Tibial nerve (tissue), 4 donors: ENCODE results near the gene PLXDC1.

Experiments used
- EP300 ChIP-seq, 2 donors: sonication (generic); formaldehyde crosslinking; IDR thresholded peaks; one replicate each; pipeline ENCODE4 v1.6.1; 2017; ENCODE audit warnings: antibody characterized with exemption in 2 of 2, mild to moderate bottlenecking in 1 of 2
- POLR2A ChIP-seq, 2 donors: fragments of 450-650 bp; IDR thresholded peaks; one replicate each; pipeline ENCODE4 v1.6.1; 2017; ENCODE audit warnings: antibody characterized with exemption in 2 of 2, mild to moderate bottlenecking in 2 of 2, moderate library complexity in 2 of 2
- TF ChIP-seq, protein P1 (sequence below), 5 experiments: fragments of 200-600 bp in 3 of 5; fragments of 450-650 bp in 2 of 5; sonication (generic) in 3 of 5; IDR thresholded peaks; one replicate each; pipeline ENCODE4 v1.5.1; 2016 to 2019; ENCODE audit warnings: antibody characterized with exemption in 5 of 5, mild to moderate bottlenecking in 3 of 5, moderate library complexity in 2 of 5

DNA sequence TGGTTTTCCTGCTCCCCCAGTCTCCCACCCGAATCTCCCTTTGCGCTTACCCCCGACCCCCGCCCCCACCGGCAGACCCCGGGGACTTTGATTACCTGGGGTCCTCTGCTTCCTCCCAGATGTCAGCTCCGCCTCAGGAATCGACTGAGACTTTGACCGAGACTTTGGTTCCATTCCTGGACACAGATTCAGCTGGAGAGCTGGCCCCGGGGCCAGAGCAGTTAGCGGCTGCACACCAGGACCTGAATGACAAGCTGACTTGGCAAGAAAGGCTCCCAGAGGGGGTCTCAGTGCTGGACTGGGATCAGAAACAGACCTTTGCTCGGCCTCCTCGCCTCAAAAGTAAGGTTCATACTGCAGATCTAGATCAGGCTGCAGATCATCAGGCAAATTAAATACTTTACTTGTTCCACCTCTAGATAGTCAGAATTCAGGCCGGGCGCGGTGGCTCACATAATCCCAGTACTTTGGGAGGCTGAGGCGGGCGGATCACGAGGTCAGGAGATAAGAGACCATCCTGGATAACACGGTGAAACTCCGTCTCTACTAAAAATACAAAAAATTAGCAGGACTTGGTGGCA lies 123.9 kb downstream of the PLXDC1 start:
- TF ChIP-seq, protein P1, sequence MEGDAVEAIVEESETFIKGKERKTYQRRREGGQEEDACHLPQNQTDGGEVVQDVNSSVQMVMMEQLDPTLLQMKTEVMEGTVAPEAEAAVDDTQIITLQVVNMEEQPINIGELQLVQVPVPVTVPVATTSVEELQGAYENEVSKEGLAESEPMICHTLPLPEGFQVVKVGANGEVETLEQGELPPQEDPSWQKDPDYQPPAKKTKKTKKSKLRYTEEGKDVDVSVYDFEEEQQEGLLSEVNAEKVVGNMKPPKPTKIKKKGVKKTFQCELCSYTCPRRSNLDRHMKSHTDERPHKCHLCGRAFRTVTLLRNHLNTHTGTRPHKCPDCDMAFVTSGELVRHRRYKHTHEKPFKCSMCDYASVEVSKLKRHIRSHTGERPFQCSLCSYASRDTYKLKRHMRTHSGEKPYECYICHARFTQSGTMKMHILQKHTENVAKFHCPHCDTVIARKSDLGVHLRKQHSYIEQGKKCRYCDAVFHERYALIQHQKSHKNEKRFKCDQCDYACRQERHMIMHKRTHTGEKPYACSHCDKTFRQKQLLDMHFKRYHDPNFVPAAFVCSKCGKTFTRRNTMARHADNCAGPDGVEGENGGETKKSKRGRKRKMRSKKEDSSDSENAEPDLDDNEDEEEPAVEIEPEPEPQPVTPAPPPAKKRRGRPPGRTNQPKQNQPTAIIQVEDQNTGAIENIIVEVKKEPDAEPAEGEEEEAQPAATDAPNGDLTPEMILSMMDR (IDR thresholded peaks at IDR 0.05) = no peak
- no peak for TF ChIP-seq POLR2A (IDR thresholded peaks at IDR 0.05)
- no peak for TF ChIP-seq EP300 (IDR thresholded peaks at IDR 0.05)
